Measurements from ENCODE around the gene GLS2.

The GLS2 gene

GRCh38 chr12:56434828-56435227 is 53.1 kb downstream of the GLS2 start:
- TF ChIP-seq ZC3H10 (CRISPR knock-in tag; IDR thresholded peaks at IDR 0.05) (no peak), ZNF565 (CRISPR knock-in tag; conservative IDR thresholded peaks at IDR 0.05; ENCODE audit: low read depth) (no peak), RARB (CRISPR knock-in tag; IDR thresholded peaks at IDR 0.05) (no peak), TCF4 (CRISPR knock-in tag; IDR thresholded peaks at IDR 0.05; ENCODE audit: borderline replicate concordance) (no peak), ISL1 (CRISPR knock-in tag; IDR thresholded peaks at IDR 0.05) (no peak), BACH2 (CRISPR knock-in tag; IDR thresholded peaks at IDR 0.05; ENCODE audit: borderline replicate concordance) (no peak), ARNTL (CRISPR knock-in tag; IDR thresholded peaks at IDR 0.05; ENCODE audit: borderline replicate concordance, low read depth) (no peak), PPARA (CRISPR knock-in tag; IDR thresholded peaks at IDR 0.05; ENCODE audit: borderline replicate concordance) (no peak), SNAI2 (CRISPR knock-in tag; IDR thresholded peaks at IDR 0.05) (no peak), OSR1 (CRISPR knock-in tag; IDR thresholded peaks at IDR 0.05) (no peak), ZNF70 (CRISPR knock-in tag; IDR thresholded peaks at IDR 0.05) (no peak), TSHZ2 (CRISPR knock-in tag; IDR thresholded peaks at IDR 0.05) (no peak), ZNF8 (CRISPR knock-in tag; IDR thresholded peaks at IDR 0.05) (no peak), CSDC2 (CRISPR knock-in tag; IDR thresholded peaks at IDR 0.05) (no peak), ZFP3 (CRISPR knock-in tag; IDR thresholded peaks at IDR 0.05) (no peak)
- TF ChIP-seq, protein P1, sequence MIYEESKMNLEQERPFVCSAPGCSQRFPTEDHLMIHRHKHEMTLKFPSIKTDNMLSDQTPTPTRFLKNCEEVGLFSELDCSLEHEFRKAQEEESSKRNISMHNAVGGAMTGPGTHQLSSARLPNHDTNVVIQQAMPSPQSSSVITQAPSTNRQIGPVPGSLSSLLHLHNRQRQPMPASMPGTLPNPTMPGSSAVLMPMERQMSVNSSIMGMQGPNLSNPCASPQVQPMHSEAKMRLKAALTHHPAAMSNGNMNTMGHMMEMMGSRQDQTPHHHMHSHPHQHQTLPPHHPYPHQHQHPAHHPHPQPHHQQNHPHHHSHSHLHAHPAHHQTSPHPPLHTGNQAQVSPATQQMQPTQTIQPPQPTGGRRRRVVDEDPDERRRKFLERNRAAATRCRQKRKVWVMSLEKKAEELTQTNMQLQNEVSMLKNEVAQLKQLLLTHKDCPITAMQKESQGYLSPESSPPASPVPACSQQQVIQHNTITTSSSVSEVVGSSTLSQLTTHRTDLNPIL (CRISPR knock-in tag; IDR thresholded peaks at IDR 0.05; ENCODE audit: low read depth), result no peak
- TF ChIP-seq, protein P2, sequence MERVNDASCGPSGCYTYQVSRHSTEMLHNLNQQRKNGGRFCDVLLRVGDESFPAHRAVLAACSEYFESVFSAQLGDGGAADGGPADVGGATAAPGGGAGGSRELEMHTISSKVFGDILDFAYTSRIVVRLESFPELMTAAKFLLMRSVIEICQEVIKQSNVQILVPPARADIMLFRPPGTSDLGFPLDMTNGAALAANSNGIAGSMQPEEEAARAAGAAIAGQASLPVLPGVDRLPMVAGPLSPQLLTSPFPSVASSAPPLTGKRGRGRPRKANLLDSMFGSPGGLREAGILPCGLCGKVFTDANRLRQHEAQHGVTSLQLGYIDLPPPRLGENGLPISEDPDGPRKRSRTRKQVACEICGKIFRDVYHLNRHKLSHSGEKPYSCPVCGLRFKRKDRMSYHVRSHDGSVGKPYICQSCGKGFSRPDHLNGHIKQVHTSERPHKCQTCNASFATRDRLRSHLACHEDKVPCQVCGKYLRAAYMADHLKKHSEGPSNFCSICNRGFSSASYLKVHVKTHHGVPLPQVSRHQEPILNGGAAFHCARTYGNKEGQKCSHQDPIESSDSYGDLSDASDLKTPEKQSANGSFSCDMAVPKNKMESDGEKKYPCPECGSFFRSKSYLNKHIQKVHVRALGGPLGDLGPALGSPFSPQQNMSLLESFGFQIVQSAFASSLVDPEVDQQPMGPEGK (CRISPR knock-in tag; IDR thresholded peaks at IDR 0.05; ENCODE audit: borderline replicate concordance), result no peak
- no peak for ATAC-seq

- TF ChIP-seq ESRRG (CRISPR knock-in tag; IDR thresholded peaks at IDR 0.05) (no peak), PPARA (CRISPR knock-in tag; IDR thresholded peaks at IDR 0.05; ENCODE audit: borderline replicate concordance) (no peak), ZC3H10 (CRISPR knock-in tag; IDR thresholded peaks at IDR 0.05) (no peak), ZFP3 (CRISPR knock-in tag; IDR thresholded peaks at IDR 0.05) (no peak), TSHZ2 (CRISPR knock-in tag; IDR thresholded peaks at IDR 0.05) (no peak), ZNF70 (CRISPR knock-in tag; IDR thresholded peaks at IDR 0.05) (no peak), BACH2 (CRISPR knock-in tag; IDR thresholded peaks at IDR 0.05; ENCODE audit: borderline replicate concordance) (no peak), GLIS3 (CRISPR knock-in tag; IDR thresholded peaks at IDR 0.05) (no peak), CSDC2 (CRISPR knock-in tag; IDR thresholded peaks at IDR 0.05) (no peak), POU6F1 (CRISPR knock-in tag; IDR thresholded peaks at IDR 0.05; ENCODE audit: borderline replicate concordance, low read depth) (no peak), ZNF8 (CRISPR knock-in tag; IDR thresholded peaks at IDR 0.05) (no peak), ARNTL (CRISPR knock-in tag; IDR thresholded peaks at IDR 0.05; ENCODE audit: borderline replicate concordance, low read depth) (no peak), SNAI2 (CRISPR knock-in tag; IDR thresholded peaks at IDR 0.05) (no peak), TOX (CRISPR knock-in tag; IDR thresholded peaks at IDR 0.05; ENCODE audit: borderline replicate concordance) (no peak), OSR1 (CRISPR knock-in tag; IDR thresholded peaks at IDR 0.05) (no peak), ISL1 (CRISPR knock-in tag; IDR thresholded peaks at IDR 0.05) (no peak), ZFP30 (CRISPR knock-in tag; IDR thresholded peaks at IDR 0.05) (no peak)
- TF ChIP-seq, protein P2 (CRISPR knock-in tag; IDR thresholded peaks at IDR 0.05; ENCODE audit: borderline replicate concordance), result no peak
- TF ChIP-seq, protein P1 (CRISPR knock-in tag; IDR thresholded peaks at IDR 0.05; ENCODE audit: low read depth), result no peak
- TF ChIP-seq, protein P3, sequence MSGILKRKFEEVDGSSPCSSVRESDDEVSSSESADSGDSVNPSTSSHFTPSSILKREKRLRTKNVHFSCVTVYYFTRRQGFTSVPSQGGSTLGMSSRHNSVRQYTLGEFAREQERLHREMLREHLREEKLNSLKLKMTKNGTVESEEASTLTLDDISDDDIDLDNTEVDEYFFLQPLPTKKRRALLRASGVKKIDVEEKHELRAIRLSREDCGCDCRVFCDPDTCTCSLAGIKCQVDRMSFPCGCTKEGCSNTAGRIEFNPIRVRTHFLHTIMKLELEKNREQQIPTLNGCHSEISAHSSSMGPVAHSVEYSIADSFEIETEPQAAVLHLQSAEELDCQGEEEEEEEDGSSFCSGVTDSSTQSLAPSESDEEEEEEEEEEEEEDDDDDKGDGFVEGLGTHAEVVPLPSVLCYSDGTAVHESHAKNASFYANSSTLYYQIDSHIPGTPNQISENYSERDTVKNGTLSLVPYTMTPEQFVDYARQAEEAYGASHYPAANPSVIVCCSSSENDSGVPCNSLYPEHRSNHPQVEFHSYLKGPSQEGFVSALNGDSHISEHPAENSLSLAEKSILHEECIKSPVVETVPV (CRISPR knock-in tag; IDR thresholded peaks at IDR 0.05), result no peak
- no peak for ATAC-seq
Observed at GRCh38 chr12:56431850-56432249, 56.1 kb downstream of the GLS2 start.
